HG02840 (cell line): ENCODE data around the gene ECT2.
"Not testable (repeated sequence)": the region's sequence is repeated elsewhere in the genome, so short reads cannot be mapped to it uniquely, and the experiment has no call there.

ENCODE experiments used
- ATAC-seq: cut with Tn5 transposase; IDR thresholded peaks from one replicate; pipeline ENCODE4 v1.9.1; 2021; ENCODE audit warnings: mild to moderate bottlenecking, moderate library complexity, moderate number of reproducible peaks; ENCODE audit not compliant: unreplicated experiment, low FRiP score

The ECT2 gene, protein sequence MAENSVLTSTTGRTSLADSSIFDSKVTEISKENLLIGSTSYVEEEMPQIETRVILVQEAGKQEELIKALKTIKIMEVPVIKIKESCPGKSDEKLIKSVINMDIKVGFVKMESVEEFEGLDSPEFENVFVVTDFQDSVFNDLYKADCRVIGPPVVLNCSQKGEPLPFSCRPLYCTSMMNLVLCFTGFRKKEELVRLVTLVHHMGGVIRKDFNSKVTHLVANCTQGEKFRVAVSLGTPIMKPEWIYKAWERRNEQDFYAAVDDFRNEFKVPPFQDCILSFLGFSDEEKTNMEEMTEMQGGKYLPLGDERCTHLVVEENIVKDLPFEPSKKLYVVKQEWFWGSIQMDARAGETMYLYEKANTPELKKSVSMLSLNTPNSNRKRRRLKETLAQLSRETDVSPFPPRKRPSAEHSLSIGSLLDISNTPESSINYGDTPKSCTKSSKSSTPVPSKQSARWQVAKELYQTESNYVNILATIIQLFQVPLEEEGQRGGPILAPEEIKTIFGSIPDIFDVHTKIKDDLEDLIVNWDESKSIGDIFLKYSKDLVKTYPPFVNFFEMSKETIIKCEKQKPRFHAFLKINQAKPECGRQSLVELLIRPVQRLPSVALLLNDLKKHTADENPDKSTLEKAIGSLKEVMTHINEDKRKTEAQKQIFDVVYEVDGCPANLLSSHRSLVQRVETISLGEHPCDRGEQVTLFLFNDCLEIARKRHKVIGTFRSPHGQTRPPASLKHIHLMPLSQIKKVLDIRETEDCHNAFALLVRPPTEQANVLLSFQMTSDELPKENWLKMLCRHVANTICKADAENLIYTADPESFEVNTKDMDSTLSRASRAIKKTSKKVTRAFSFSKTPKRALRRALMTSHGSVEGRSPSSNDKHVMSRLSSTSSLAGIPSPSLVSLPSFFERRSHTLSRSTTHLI

GRCh38 chr3:172750368-172751174 lies at the start of gene ECT2:
Gene ECT2 (plus strand): TSS chr3:172750726. CDS start chr3:172754531, 3,805 bp downstream.
- ATAC-seq, result peak; percentile 99

- no peak for ATAC-seq
Measured at GRCh38 chr3:172700936-172701455, 49.5 kb upstream of the ECT2 start.

DNA sequence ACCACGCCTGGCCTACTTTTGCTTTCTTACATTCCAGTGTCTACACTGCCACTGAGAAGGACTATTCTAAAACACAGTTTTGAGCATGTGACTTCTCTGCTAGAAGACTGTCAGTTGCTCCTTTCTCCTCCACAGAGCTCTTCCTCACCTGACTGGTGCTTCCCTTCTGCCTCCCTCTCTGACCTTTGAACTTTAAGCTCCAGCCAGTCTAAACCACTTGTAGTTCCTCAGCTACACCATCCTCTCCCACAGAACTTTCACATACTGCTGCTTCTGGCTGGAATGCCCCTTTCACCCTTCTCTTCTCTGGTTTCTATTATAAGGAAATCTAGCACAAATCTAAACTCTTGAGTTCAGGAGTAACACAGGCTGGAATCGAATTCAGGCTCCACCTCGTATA lies 48.8 kb upstream of the ECT2 start:
- ATAC-seq, result no peak

DNA sequence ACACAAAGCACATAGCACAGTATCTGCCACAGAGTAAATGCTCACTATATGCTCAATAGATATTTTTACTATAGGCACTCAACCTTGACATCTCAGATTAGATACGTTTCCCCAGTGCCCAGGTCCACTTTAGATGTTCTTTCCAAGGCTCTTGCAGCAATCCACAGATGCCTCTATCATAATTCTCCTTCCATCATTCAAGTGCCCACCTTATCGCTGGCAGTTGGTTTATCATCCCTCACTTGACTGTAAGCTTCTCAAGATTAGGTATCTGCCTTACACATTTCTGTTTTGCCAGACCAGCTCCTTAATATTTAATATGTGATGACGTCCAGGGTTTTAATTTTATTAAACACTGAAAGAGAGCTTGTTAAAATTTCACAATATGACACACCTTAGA lies 48.3 kb upstream of the ECT2 start:
- ATAC-seq, result no peak

- ATAC-seq, result not testable (repeated sequence)
Measured at GRCh38 chr3:172702731-172703130, 47.8 kb upstream of the ECT2 start.

GRCh38 chr3:172704001-172704400 lies 46.5 kb upstream of the ECT2 start:
- no peak for ATAC-seq

- no peak for ATAC-seq
Measured at GRCh38 chr3:172705170-172705569, 45.4 kb upstream of the ECT2 start.

DNA sequence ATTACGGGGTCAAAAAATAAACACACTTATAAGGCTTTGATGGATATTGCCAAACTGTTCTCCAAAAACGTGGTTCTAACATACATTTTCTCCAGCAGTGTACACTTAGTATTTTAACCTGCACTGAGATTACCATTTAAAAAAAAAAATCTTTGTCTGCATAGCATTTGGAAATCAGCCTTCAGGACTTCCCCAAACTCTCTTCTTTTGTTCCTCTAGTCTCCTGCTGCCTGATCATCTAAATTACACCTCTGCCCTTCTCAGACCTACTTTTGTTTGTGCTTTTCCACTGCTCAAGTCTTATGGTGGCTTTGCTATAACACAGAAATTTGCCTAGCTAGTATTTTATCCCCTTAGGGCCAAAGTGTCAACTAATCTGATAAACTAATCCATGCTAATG lies 43.5 kb upstream of the ECT2 start:
- no peak for ATAC-seq

- no peak for ATAC-seq
Measured at GRCh38 chr3:172707967-172708366, 42.6 kb upstream of the ECT2 start.

GRCh38 chr3:172708921-172709773 lies 41.4 kb upstream of the ECT2 start:
- ATAC-seq, result no peak

GRCh38 chr3:172709774-172710663 lies 40.5 kb upstream of the ECT2 start:
- peak; percentile 1 for ATAC-seq

- ATAC-seq, result peak; percentile 100
Measured at GRCh38 chr3:172710664-172711453, 39.7 kb upstream of the ECT2 start, which contains the start of gene NCEH1. Gene NCEH1 (minus strand): TSS chr3:172711067. CDS start chr3:172710984, 83 bp downstream.

GRCh38 chr3:172711454-172711795 lies 39.1 kb upstream of the ECT2 start:
- no peak for ATAC-seq

GRCh38 chr3:172713316-172713715 lies 37.2 kb upstream of the ECT2 start:
- no peak for ATAC-seq

DNA sequence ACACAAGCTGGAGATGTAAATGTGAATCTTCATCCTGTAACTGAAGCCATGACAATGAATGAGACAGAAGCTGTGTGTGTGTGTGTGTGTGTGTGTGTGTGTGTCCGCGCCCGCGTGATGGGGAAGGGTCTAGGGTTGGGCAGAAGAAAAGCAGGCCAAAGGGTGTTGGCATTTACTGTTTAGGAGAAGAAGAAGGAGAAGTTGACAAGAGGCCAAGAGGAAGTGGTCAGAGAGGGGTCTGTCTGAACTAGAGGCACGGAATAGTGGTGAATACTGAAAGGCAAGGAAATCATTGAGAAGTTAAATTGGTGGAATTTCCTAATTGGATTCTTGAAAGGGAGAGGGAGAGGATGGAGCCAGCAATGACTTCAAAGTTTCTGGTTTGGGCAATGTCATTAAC lies 34.0 kb upstream of the ECT2 start:
- ATAC-seq, result no peak

DNA sequence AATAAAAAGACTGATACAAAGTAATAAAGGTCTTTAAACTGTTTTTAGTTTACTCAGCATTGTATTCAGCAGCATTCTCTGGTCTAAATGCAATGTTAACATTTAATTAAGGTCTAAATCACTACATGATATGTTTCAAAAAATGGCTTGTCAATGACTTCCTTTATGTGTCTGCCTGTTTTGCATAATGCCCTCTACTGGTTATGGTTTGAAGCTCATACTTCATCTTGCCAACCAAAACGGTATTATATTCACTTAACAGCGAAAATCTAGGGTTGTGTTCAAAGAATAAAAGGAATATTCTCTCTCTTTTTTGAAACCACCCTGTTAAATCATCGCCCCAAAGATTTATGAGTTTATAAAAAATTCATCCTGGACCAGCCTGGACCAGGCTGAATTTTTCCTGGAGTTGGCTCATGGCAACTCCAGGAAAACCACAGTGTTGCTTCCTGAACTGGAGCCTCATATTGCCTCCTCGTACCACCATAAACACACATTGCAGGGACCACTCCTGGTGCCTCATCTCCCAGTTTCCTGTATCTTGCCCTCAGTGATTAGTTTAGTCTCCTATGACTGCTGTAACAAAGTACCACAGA lies 32.9 kb upstream of the ECT2 start:
- no peak for ATAC-seq

DNA sequence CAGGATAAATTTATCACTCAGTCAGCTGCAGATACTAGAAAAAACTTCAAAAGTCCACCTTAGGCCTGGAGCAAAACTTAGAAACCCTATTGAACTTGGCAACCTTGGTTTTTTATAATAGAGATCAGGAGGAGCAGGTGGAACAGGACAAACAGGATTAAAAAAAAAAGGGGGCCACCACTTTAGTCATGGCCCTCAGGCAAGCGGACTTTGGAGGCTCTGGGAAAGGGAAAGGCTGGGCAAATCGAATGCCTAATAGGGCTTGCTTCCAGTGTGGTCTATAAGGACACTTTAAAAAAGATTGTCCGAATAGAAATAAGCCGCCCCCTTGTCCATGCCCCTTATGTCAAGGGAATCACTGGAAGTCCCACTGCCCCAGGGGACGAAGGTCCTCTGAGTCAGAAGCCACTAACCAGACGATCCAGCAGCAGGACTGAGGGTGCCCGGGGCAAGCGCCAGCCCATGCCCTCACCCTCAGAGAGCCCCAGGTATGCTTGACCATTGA lies 27.9 kb upstream of the ECT2 start:
- ATAC-seq, result not testable (repeated sequence)
